ENCODE measurements around the gene ADGRD2. TPM values are rescaled to one million over a fixed set of nuclear protein-coding genes. Genes with fewer than 3 reads are reported as not detected.

ADGRD2 gene
- total RNA-seq, 1 donor from 2014 or later: not detected

DNA sequence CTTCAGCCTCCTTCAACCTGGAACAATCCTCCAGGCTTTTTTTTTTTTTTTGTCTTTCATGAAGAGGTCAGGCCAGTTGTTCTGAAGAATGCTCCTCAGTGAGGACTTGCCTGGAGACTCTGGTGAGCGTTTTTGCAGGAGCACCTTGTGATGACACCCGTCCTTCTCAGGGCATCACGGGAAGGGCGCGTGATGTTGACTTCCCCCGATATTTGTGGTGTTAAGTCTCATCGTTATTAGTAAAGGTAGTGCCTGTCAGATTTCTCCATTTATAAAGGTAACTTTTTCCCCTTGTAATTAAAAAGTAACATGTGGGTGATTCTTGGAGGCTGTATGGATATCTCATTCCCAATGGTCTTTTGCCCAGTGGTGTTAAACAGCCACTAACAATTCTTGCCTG is 23.9 kb upstream of the ADGRD2 start:
- ATAC-seq (ENCODE audit: low read depth): no peak
- POLR2A ChIA-PET: no interaction called here
- H3K27me3 Mint-ChIP-seq: no peaks in the 10 kb centered on the region

DNA sequence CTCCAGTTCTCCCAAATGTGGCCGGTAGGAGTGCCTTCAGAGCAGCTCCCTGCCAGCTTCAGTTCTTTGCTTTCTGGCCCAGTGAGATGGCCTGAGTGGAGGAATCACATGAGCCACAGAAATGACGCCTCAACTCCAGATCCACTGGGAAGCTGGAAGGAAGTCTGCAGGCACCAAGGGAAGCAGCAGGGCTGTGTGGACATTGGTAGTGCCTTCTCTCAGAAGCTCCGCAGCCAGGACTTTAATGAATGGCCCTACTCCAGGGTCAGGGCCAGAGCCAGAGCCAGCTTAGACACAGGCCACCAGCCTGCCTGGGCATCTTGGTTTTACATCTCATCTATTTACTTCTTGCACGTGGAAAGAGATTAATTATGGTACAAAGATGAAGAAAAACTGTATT is 23.0 kb upstream of the ADGRD2 start:
- TF ChIP-seq CTCF (IDR thresholded peaks at IDR 0.05): no peak
- Mint-ChIP-seq H3K4me1 (no peaks in the 10 kb centered on the region), H3K9me3 (no peaks in the 10 kb centered on the region), H3K4me3 (no peak overlapping the region), H3K27me3 (no peaks in the 10 kb centered on the region), H3K27ac (no peak overlapping the region), H3K36me3 (ENCODE audit: low read depth) (no peaks in the 10 kb centered on the region)
- CTCF ChIA-PET: no interaction called here
- DNase-seq (no peak), ATAC-seq (ENCODE audit: low read depth) (no peak)
- POLR2A ChIA-PET: no interaction called here
- intact Hi-C loops (cut with micrococcal nuclease): no loop called here

More for the DNA sequence above, 23.9 kb upstream of the ADGRD2 start:
- intact Hi-C loops (cut with micrococcal nuclease): no loop called here
- Mint-ChIP-seq H3K4me1 (no peaks in the 10 kb centered on the region), H3K36me3 (ENCODE audit: low read depth) (no peaks in the 10 kb centered on the region), H3K27ac (no peak overlapping the region), H3K4me3 (no peak overlapping the region), H3K9me3 (no peaks in the 10 kb centered on the region)
- DNase-seq: no peak
- CTCF ChIA-PET: no interaction called here
- TF ChIP-seq CTCF (IDR thresholded peaks at IDR 0.05): no peak

- no peak overlapping the region for H3K27ac Mint-ChIP-seq
- TF ChIP-seq CTCF (IDR thresholded peaks at IDR 0.05): no peak
- intact Hi-C loops (cut with micrococcal nuclease): no loop called here
- no peaks in the 10 kb centered on the region for H3K9me3 Mint-ChIP-seq
- no peaks in the 10 kb centered on the region for H3K4me1 Mint-ChIP-seq
- CTCF ChIA-PET: no interaction called here
- no peak overlapping the region for H3K4me3 Mint-ChIP-seq
- no peak for DNase-seq
- H3K27me3 Mint-ChIP-seq: peaks cover 2% of the 10 kb centered on the region
- POLR2A ChIA-PET: no interaction called here
- no peak for ATAC-seq (ENCODE audit: low read depth)
- H3K36me3 Mint-ChIP-seq (ENCODE audit: low read depth): no peaks in the 10 kb centered on the region
Measured at GRCh38 chr9:124428751-124429529, 21.3 kb upstream of the ADGRD2 start.

- intact Hi-C loops (cut with micrococcal nuclease): no loop called here
- Mint-ChIP-seq H3K27ac (no peak overlapping the region), H3K4me3 (no peak overlapping the region), H3K27me3 (peaks cover 2% of the 10 kb centered on the region), H3K9me3 (no peaks in the 10 kb centered on the region), H3K36me3 (ENCODE audit: low read depth) (no peaks in the 10 kb centered on the region), H3K4me1 (no peaks in the 10 kb centered on the region)
- DNase-seq (no peak), ATAC-seq (ENCODE audit: low read depth) (no peak)
- no peak for TF ChIP-seq CTCF (IDR thresholded peaks at IDR 0.05)
- ChIA-PET CTCF (no interaction called here), POLR2A (no interaction called here)
Measured at GRCh38 chr9:124429530-124429867, 20.8 kb upstream of the ADGRD2 start.

DNA sequence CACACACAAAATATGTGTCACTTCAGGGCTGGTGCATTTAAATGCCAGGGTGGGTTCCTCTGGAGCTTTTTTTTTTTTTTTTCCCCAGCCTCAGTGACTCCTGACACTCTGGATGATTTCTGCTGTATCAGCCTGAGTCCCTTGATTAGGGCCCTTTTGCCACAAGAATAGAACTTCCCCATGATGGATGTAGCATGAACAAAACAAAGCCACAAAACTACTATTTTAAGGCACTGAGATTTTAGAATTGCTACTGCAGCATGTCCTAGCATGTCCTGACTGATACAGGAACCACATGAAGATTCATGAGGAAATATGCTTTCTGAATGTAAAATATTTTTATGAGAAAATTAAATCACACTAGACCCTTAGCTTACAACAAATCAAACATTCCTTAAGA is 13.9 kb upstream of the ADGRD2 start:
- ChIA-PET CTCF (no interaction called here), POLR2A (no interaction called here)
- intact Hi-C loops (cut with micrococcal nuclease): no loop called here

More for the DNA sequence above, 13.9 kb upstream of the ADGRD2 start:
- ATAC-seq (ENCODE audit: low read depth): no peak
- H3K4me3 Mint-ChIP-seq: no peak overlapping the region
- H3K36me3 Mint-ChIP-seq (ENCODE audit: low read depth): no peaks in the 10 kb centered on the region
- no peaks in the 10 kb centered on the region for H3K9me3 Mint-ChIP-seq
- no peak for DNase-seq
- peaks cover 15% of the 10 kb centered on the region for H3K27me3 Mint-ChIP-seq
- H3K27ac Mint-ChIP-seq: no peak overlapping the region
- no peak for TF ChIP-seq CTCF (IDR thresholded peaks at IDR 0.05)
- H3K4me1 Mint-ChIP-seq: no peaks in the 10 kb centered on the region
